Right ventricle myocardium inferior (tissue), 1 donor: ENCODE results near the gene IFNAR1. TPM values are rescaled to one million over a fixed set of nuclear protein-coding genes. Genes with fewer than 3 reads are reported as not detected.
"Not testable (repeated sequence)": the region's sequence is repeated elsewhere in the genome, so short reads cannot be mapped to it uniquely, and the experiment has no call there.

Source experiments
- ATAC-seq: fragments of 200-7000 bp; cut with Tn5 transposase; one replicate; pipeline ENCODE4 v1.9.1; 2020; ENCODE audit warnings: mild to moderate bottlenecking, moderate library complexity
- DNase-seq: peaks from one replicate; pipeline ENCODE4 v3.0.0; 2021; ENCODE audit errors: missing footprints
- intact Hi-C: fragments of 100-400 bp; cut with DNase I; formaldehyde crosslinking; loops from one replicate; pipeline ENCODE4 v1.11.0; 2022
- total RNA-seq: library from RNA; stranded (reverse); fragmentation: NEBNext Ultra II Directional; extraction: Animal tissue kit (Norgen Biotek cat#: 25700); gene quantifications from one replicate; pipeline ENCODE4 v1.2.1, GENCODE V29; 2021
- donor health status: DM: no; HTN: yes; CAD: no; lungs with severe emphysema.

Gene IFNAR1
- total RNA-seq, 1 donor from 2014 or later, result 31.6 TPM

DNA sequence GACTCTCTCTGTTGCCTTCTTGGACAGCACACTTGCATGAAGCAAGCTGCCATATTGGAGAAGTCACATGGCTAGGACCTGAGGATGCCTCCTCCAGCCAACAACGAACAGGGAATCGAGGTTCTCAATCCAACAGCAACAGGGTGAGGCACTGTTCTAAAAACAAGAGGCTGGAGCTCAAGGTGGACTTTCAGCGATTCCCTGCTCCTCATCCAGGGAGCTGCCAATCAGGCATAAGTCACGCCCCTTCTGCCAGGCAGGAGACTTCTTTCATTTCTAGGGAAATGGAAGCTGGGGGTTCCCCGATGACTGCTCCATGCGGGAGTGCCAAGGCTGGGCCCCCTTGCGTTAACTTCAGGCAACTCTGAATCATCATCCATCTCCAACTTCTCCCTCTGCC is 22.7 kb upstream of the IFNAR1 start:
- ATAC-seq, result no peak
- no peak for DNase-seq
- intact Hi-C loops, result no loop called here

DNA sequence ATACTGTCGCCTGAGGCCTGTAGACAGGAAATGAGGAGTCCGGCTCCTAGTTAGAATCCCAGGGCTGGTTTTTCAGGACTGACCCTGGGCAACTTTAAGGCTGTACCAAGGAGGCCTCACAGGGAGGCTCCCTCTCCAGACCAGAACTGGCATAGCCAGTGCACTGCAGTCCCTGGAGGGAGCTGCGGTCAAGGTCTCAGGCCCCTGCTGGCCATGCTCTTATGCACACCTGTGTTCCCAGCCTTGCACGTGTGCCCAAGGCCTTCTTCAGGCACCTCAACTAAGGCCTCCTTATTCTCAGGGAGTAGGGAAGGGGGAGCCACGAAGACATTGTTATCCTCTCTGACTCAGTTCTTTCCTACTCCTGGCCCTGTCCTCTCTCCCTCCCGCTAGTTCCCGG is 22.0 kb upstream of the IFNAR1 start:
- DNase-seq (no peak), ATAC-seq (no peak)
- intact Hi-C loops, result no loop called here

DNA sequence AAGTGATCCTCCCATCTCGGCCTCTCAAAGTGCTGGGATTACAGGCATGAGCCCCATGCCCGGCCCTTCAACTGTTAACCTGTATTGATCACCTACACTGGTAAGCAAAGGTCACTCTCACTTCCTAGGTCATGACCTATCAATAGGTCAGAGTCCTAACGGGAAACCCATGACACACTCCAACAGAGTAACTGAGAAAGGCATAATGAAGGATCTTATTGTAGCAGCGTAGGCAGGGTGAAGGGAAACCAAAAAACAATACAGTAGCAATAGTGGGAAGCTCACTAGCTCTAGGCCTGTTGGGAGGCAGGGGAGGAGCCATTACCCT is 19.5 kb upstream of the IFNAR1 start:
- intact Hi-C loops, result no loop called here
- DNase-seq (no peak), ATAC-seq (no peak)

DNA sequence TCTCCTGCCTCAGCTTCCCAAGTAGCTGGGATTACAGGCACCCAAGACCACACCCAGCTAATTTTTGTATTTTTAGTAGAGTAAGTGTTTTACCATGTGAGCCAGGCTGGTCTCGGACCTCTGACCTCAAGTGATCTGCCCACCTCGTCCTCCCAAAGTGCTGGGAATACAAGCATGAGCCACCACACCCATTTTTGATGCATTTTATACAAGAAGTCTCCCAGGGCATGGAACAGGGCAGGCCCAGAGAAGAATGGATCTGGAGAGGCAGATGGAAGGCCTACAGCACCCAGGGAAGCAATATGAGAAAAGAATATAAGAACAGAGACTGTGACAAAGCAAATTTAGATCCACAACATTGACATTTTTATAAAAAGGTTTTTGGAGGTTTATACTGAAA is 18.8 kb upstream of the IFNAR1 start:
- no peak for ATAC-seq
- DNase-seq, result no peak
- intact Hi-C loops, result no loop called here

GRCh38 chr21:33308586-33309490 is 15.9 kb upstream of the IFNAR1 start:
- intact Hi-C loops, result no loop called here
- ATAC-seq (no peak), DNase-seq (no peak)

DNA sequence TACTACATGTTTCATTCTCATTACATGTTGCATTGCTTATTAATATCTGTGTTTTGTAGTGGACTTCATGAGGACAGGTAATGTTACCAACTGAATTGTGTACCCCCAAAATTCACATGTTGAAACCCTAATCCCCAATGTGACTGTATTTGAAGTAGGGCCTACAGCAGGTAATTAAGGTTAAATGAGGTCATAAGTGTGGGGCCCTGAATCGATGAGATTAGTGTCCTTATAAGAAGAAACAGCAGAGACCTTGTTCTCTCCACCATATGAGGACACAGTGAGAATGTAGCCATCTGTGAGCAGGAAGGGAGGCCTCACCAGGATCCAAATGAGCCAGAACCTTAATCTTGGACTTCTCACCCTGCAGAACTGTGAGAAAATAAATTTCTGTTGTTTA is 15.0 kb upstream of the IFNAR1 start:
- intact Hi-C loops, result no loop called here
- no peak for DNase-seq
- ATAC-seq, result no peak

- DNase-seq (no peak), ATAC-seq (no peak)
- intact Hi-C loops, result no loop called here
Observed at GRCh38 chr21:33312121-33312520, 12.6 kb upstream of the IFNAR1 start.

DNA sequence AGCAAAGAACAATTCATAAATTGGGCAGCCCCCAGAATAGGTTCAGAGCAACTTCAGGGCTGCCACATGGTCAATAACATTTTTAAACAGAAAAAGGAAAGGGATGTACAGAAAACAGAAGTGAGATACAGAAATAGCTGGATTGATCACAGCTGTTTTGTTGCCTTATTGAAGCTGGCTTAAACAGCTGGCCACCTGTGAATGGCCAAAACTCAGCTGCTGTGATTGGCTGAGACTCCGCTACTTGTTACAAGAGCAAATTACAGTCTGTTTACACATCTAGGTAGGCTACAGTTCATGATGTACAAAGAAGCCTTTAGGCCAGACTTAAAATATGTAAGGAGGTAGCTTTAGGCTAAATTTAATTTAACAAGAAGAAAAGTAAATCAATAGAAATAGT is 11.6 kb upstream of the IFNAR1 start:
- no peak for ATAC-seq
- intact Hi-C loops, result no loop called here
- no peak for DNase-seq

- intact Hi-C loops, result no loop called here
Observed at GRCh38 chr21:33313611-33314010, 11.2 kb upstream of the IFNAR1 start.

GRCh38 chr21:33314111-33314510 is 10.7 kb upstream of the IFNAR1 start:
- ATAC-seq, result no peak
- DNase-seq, result no peak
- intact Hi-C loops, result no loop called here

More at GRCh38 chr21:33313611-33314010, 11.2 kb upstream of the IFNAR1 start:
- DNase-seq (no peak), ATAC-seq (no peak)

GRCh38 chr21:33315946-33316710 is 8.6 kb upstream of the IFNAR1 start:
- intact Hi-C loops, result no loop called here
- DNase-seq (no peak), ATAC-seq (no peak)

DNA sequence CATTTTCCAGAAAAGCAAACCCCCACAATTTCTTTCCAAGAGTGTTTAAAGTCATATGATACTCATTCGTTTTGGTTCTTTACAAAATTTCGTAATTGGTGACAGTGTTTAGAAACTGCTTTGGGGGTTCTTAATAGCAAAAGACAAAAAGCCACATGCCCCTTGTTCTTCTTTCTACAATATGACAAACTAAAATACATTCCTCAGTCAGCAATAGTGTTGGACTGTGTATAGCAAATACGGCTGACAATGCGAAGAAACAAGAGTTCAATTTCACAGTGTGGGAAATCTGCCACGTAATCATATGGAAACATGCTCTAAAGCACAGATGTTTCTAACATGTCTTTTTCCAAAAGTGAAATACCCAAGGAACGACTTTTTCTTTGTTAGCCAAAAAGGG is 7.6 kb upstream of the IFNAR1 start:
- no peak for ATAC-seq
- no peak for DNase-seq
- intact Hi-C loops, result no loop called here

- ATAC-seq, result no peak
- intact Hi-C loops, result no loop called here
- no peak for DNase-seq
Observed at GRCh38 chr21:33317786-33318486, 6.8 kb upstream of the IFNAR1 start.

DNA sequence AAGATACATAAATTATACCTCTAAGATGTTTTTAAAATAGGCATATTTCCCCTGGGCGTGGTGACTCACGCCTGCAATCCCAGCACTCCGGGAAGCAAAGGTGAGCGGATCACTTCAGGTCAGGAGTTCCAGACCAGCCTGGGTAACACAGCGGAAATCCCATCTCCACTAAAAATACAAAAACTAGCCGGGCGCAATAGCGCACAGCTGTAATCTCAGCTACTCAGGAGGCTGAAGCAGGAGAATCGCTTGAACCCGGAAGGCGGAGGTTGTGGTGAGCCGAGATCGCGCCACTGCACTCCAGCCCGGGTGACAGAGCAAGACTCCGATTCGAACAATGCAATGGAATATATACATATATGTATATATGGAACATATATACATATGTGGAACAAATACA is 3.8 kb upstream of the IFNAR1 start:
- ATAC-seq, intact Hi-C loops, DNase-seq: not testable (repeated sequence)

DNA sequence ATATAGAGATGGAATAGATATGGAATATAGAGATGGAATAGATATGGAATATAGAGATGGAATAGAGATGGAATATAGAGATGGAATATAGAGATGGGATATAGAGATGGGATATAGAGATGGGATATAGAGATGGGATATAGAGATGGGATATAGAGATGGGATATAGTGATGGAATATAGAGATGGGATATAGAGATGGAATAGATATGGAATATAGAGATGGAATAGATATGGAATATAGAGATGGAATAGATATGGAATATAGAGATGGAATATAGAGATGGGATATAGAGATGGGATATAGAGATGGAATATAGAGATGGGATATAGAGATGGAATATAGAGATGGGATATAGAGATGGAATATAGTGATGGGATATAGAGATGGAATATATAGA is 1.2 kb upstream of the IFNAR1 start:
- not testable (repeated sequence) for DNase-seq, ATAC-seq
- intact Hi-C loops, result loop anchor here (2.0 kb wide), 3 partner anchors 37 to 125 kb away; partner anchors contain the start of gene IL10RB

DNA sequence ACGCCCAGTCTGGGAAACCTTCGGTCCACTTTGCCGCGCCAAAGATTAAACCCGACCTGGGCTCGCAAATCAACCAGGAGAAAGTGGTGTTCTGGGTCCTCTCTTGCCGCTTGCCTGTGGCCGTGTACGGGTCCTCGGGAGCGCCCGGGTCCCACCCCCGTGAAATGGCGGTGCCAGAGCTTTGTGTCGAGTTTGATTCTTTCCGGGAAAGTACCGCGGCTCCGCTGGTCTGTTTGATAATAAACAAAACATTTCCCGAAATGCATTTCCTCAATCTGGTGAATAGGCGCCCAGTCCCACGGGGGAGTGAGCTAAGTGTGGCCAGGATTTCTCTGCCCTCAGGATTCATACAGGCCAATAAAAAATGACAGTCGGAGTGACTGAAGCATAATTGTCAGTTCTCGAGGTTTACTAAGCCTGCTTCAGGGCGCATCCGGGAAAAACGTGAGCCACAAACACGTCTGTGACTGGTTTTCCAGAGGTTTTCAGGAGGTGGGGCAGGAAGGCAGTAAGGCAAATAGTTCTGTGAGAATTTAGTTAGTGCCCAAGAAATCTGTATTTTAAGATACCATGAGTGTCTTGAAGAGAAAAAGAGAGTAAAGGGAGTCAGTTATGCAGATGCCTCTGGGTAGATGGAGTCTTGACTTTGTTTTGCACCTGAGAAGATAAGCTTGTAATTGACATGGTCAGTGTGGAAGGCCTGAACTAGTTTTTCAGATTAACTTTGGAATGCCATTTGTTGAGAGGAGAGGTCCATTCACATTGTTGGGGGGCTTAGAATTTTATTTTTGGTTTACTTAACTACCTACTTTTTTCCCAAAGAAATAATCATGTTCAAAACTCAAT is 675 bp downstream of the IFNAR1 start:
- ATAC-seq (peak; percentile 61), DNase-seq (peak; percentile 89)
- intact Hi-C loops, result loop anchor here (2.0 kb wide), 3 partner anchors 35 to 127 kb away; partner anchors contain the start of gene IL10RB

DNA sequence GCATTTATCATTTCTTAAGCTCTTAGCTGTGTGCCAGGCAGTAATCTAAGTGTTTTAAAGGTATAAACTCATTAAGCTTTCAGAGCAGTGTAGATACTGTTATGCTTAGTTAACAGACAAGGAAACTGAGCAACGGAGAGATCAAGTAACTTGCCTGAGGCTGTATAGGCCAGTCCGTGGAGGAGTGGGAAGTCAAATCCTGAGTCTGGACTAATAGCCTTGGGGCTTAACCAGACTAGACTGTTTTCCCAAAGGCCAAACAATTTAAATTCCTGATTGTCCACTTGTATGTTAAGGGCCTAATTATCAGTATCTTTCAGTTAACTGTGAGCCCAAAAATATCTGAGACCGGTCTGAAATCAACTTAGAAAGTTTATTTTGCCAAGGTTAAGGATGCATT is 2.6 kb downstream of the IFNAR1 start:
- intact Hi-C loops, result no loop called here
- DNase-seq, result no peak
- ATAC-seq, result no peak

DNA sequence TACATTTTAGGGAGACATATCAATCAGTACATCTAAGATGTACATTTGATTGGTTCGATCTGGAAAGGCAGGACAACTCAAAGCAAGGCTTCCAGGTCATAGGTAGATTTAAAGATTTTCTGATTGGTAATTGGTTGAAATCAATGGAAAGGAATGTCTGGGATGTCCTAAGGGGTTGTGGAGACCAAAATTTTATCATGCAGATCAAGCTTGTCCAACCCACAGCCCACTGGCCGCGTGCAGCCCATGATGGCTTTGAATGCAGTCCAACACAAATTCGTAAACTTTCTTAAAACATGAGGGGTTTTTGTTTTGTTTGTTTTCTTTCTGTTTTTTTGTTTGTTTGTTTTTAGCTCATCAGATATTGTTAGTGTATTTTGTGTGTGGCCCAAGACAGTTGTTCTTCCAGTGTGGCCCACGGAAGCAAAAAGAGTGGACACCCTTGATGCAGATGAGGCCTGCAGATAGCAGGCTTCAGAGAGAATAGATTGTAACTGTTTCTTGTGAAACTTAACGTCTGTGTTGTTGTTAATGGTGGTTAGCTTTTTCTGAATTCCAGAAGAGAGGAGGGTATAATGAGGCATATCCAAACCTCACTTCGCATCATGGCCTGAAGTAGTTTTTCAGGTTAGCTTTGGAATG is 3.1 kb downstream of the IFNAR1 start:
- no peak for ATAC-seq
- DNase-seq, result no peak
- intact Hi-C loops, result no loop called here
